HepG2 (cell line): ENCODE measurements around the gene DICER1. TPM values are rescaled to one million over a fixed set of nuclear protein-coding genes. Genes with fewer than 3 reads are reported as not detected.

ENCODE experiments used
- CBX5 ChIP-seq: sonication (generic); formaldehyde crosslinking; IDR thresholded peaks from 2 replicates; pipeline ENCODE4 v1.4.0; 2020; ENCODE audit warnings: missing genetic modification reagents, borderline replicate concordance
- CREB3 ChIP-seq: sonication (generic); formaldehyde crosslinking; IDR thresholded peaks from 2 replicates; pipeline ENCODE4 v1.5.0; 2020; ENCODE audit warnings: missing genetic modification reagents
- EEA1 ChIP-seq: sonication (generic); formaldehyde crosslinking; IDR thresholded peaks from 2 replicates; pipeline ENCODE4 v1.5.1; 2020; ENCODE audit warnings: mild to moderate bottlenecking, missing genetic modification reagents, borderline replicate concordance
- FIP1L1 ChIP-seq: fragments of 200-400 bp; formaldehyde crosslinking; IDR thresholded peaks from 2 replicates; pipeline ENCODE4 v1.6.1; 2018; ENCODE audit warnings: low read depth, mild to moderate bottlenecking, low read length, moderate library complexity, borderline replicate concordance; ENCODE audit not compliant: insufficient read depth
- KAT7 ChIP-seq: IDR thresholded peaks from 2 replicates; pipeline ENCODE4 v1.6.1; 2018; ENCODE audit warnings: borderline replicate concordance, missing compliant biosample characterization
- KLF6 ChIP-seq: IDR thresholded peaks from 2 replicates; pipeline ENCODE4 v1.8.0; 2016; ENCODE audit warnings: missing biosample characterization, missing genetic modification reagents
- NFRKB ChIP-seq: fragments of 450-650 bp; IDR thresholded peaks from 2 replicates; pipeline ENCODE4 v1.6.1; 2017
- POLR2A ChIP-seq, 2 experiments: IDR thresholded peaks; 2 replicates each; pipeline ENCODE4 v1.6.1; 2011; ENCODE audit warnings: low read depth in 2 of 2, low read length in 2 of 2, mild to moderate bottlenecking in 1 of 2, moderate library complexity in 1 of 2; ENCODE audit not compliant: insufficient read depth in 1 of 2
- PPARG ChIP-seq: conservative IDR thresholded peaks from 2 replicates; pipeline ENCODE4 v1.6.1; 2016; ENCODE audit warnings: missing biosample characterization, missing genetic modification reagents
- RAD51 ChIP-seq: fragments of 450-650 bp; IDR thresholded peaks from 2 replicates; pipeline ENCODE4 v1.6.1; 2016; ENCODE audit warnings: borderline replicate concordance
- SALL2 ChIP-seq: sonication (generic); formaldehyde crosslinking; IDR thresholded peaks from 2 replicates; pipeline ENCODE4 v1.8.1; 2023; ENCODE audit warnings: mild to moderate bottlenecking, missing genetic modification reagents, inconsistent platforms
- THAP11 ChIP-seq: IDR thresholded peaks from 2 replicates; pipeline ENCODE4 v1.6.1; 2016; ENCODE audit warnings: missing biosample characterization, missing genetic modification reagents
- USF2 ChIP-seq, 2 experiments: sonication (generic) in 1 of 2; formaldehyde crosslinking in 1 of 2; IDR thresholded peaks; 2 replicates each; pipeline versions ENCODE4 v1.5.1 to v1.6.1; 2011 to 2020; ENCODE audit warnings: borderline replicate concordance in 1 of 2, low read depth in 1 of 2, low read length in 1 of 2, mild to moderate bottlenecking in 1 of 2, missing genetic modification reagents in 1 of 2, moderate library complexity in 1 of 2
- ZFP62 ChIP-seq: sonication (generic); formaldehyde crosslinking; IDR thresholded peaks from 2 replicates; pipeline ENCODE4 v1.4.0; 2020; ENCODE audit warnings: missing genetic modification reagents
- ZNF136 ChIP-seq: sonication (generic); formaldehyde crosslinking; IDR thresholded peaks from 2 replicates; pipeline ENCODE4 v1.8.1; 2022; ENCODE audit warnings: low read depth, mild to moderate bottlenecking, moderate library complexity, missing genetic modification reagents
- ZNF260 ChIP-seq: sonication (generic); formaldehyde crosslinking; IDR thresholded peaks from 2 replicates; pipeline ENCODE4 v1.4.0; 2020; ENCODE audit warnings: missing genetic modification reagents, low read depth, mild to moderate bottlenecking, borderline replicate concordance
- ZNF264 ChIP-seq: sonication (generic); formaldehyde crosslinking; IDR thresholded peaks from 2 replicates; pipeline ENCODE4 v1.4.0; 2020; ENCODE audit warnings: missing genetic modification reagents
- ZNF616 ChIP-seq: sonication (generic); formaldehyde crosslinking; IDR thresholded peaks from 2 replicates; pipeline ENCODE4 v1.5.0; 2020; ENCODE audit warnings: low read depth, mild to moderate bottlenecking, missing genetic modification reagents
- ZNF766 ChIP-seq: sonication (generic); formaldehyde crosslinking; IDR thresholded peaks from 2 replicates; pipeline ENCODE4 v1.5.0; 2020; ENCODE audit warnings: missing genetic modification reagents, borderline replicate concordance
- ZNF775 ChIP-seq: sonication (generic); formaldehyde crosslinking; IDR thresholded peaks from 2 replicates; pipeline ENCODE4 v1.4.0; 2020; ENCODE audit warnings: missing genetic modification reagents, mild to moderate bottlenecking, moderate library complexity, borderline replicate concordance
- polyA plus RNA-seq, 8 experiments: library from polyadenylated mRNA; depleted of rRNA in 3 of 8; stranded (reverse) in 7 of 8; unstranded in 1 of 8; fragments of >200 nt; fragmentation: Illumina TruSeq in 4 of 8; extraction: Trizol in 4 of 8; gene quantifications; 2 replicates each; pipeline versions ENCODE4 v1.2.1 to v1.2.3, GENCODE V29; 2011 to 2016; ENCODE audit warnings: low read depth in 4 of 8, missing spikeins in 1 of 8, mixed read lengths in 1 of 8; ENCODE audit not compliant: insufficient read depth in 1 of 8
- total RNA-seq, 5 experiments: library from RNA; depleted of rRNA; stranded (reverse); fragments of >200 nt; fragmentation: Illumina TruSeq; extraction: Trizol; gene quantifications; 2 replicates each; pipeline ENCODE4 v1.2.3, GENCODE V29; 2016; ENCODE audit warnings: low read depth in 1 of 5
- TF ChIP-seq, protein P1 (sequence below): sonication (generic); formaldehyde crosslinking; IDR thresholded peaks from 2 replicates; pipeline ENCODE4 v1.5.0; 2020; ENCODE audit warnings: mild to moderate bottlenecking, missing genetic modification reagents
- TF ChIP-seq, protein P2 (sequence below): sonication (generic); formaldehyde crosslinking; IDR thresholded peaks from 2 replicates; pipeline ENCODE4 v1.5.0; 2020; ENCODE audit warnings: missing genetic modification reagents

DICER1 gene
- total and polyA plus RNA-seq, 2 of the 13 experiments (the other 11 are each of a cell fraction or from before 2014, with no cell fraction given): 31.8 to 61.9 TPM

DNA sequence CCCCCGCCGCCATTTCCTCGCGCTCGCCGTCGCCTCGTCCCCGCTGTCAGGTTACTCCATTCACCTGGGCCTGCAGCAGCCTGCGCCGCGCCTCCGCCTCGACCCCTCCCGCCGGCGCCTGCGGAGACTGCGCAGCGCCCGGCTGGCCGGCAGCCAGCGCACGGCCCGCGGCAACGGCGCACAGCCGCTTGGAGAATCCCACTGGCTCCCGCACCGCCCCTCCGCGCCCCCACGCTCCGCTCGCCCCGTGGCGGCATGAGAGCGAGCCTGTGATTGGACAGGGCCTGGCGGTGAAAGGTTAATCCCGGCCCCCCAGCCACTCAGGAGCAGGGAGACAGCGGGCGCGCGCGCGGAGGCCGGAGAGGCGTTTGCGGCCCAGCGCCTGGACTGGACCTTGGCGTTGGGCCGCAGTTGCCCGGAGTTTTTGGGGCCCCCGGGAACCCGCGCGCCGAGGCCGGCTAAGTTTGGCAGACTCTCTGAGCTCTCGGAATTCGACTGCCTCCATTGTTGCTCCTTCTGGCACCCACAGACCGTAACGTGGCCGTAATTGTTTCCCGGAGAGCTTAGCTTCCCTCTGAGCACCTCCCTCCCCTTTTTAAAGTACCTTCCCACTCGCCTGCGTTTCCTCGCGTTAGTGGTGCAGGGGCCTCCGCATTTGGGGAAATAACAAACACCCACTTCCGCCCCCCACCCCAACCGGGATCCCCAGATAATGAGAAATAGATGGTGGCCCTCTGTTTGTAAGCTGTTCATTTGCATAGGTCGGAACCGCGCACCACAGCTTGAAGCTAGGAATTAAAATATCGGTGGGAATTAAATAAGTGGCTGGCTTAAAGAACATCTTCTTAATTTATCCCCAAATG is at the start of gene DICER1 (continued):
- TF ChIP-seq ZNF136 (no peak), EEA1 (CRISPR knock-in tag) (no peak), SALL2 (CRISPR knock-in tag) (peak; percentile 91; the same call in 1 of the 2 replicates), KAT7 (CRISPR knock-in tag) (peak; percentile 83; the same call in 1 of the 2 replicates), RAD51 (no peak), ZNF616 (peak; percentile 33; the same call in 1 of the 2 replicates), ZNF264 (CRISPR knock-in tag) (no peak), POLR2A (IDR thresholded peaks at IDR 0.05; ENCODE audit: insufficient read depth in 1 of 2, low read depth in 2 of 2, low read length in 2 of 2) (peak; percentile 50 to 59; a peak in 3 of 4 replicates), CBX5 (CRISPR knock-in tag) (peak; percentile 17; the same call in 1 of the 2 replicates), ZNF766 (peak; percentile 63; the same call in 1 of the 2 replicates), ZFP62 (CRISPR knock-in tag) (no peak), ZNF260 (CRISPR knock-in tag) (no peak), ZNF775 (CRISPR knock-in tag) (no peak), NFRKB (no peak), PPARG (CRISPR knock-in tag) (peak; percentile 95), KLF6 (CRISPR knock-in tag) (no peak), FIP1L1 (no peak), THAP11 (CRISPR knock-in tag) (peak; percentile 79), USF2 (IDR thresholded peaks at IDR 0.05; ENCODE audit: low read depth, low read length) (no peak), USF2 (CRISPR knock-in tag; IDR thresholded peaks at IDR 0.05; ENCODE audit: borderline replicate concordance) (no peak), CREB3 (CRISPR knock-in tag) (no peak)
- TF ChIP-seq, protein P1, sequence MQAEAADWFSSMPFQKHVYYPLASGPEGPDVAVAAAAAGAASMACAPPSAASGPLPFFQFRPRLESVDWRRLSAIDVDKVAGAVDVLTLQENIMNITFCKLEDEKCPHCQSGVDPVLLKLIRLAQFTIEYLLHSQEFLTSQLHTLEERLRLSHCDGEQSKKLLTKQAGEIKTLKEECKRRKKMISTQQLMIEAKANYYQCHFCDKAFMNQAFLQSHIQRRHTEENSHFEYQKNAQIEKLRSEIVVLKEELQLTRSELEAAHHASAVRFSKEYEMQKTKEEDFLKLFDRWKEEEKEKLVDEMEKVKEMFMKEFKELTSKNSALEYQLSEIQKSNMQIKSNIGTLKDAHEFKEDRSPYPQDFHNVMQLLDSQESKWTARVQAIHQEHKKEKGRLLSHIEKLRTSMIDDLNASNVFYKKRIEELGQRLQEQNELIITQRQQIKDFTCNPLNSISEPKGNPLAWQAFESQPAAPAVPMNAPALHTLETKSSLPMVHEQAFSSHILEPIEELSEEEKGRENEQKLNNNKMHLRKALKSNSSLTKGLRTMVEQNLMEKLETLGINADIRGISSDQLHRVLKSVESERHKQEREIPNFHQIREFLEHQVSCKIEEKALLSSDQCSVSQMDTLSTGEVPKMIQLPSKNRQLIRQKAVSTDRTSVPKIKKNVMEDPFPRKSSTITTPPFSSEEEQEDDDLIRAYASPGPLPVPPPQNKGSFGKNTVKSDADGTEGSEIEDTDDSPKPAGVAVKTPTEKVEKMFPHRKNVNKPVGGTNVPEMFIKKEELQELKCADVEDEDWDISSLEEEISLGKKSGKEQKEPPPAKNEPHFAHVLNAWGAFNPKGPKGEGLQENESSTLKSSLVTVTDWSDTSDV (CRISPR knock-in tag): no peak
- TF ChIP-seq, protein P2, sequence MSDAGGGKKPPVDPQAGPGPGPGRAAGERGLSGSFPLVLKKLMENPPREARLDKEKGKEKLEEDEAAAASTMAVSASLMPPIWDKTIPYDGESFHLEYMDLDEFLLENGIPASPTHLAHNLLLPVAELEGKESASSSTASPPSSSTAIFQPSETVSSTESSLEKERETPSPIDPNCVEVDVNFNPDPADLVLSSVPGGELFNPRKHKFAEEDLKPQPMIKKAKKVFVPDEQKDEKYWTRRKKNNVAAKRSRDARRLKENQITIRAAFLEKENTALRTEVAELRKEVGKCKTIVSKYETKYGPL (CRISPR knock-in tag): 0 out of 2 replicates have a peak, but pooled peaks have one; percentile 47
